VCaP (cell line): Measurements from ENCODE around the gene MS4A8.

Experiments used
- H3K27ac ChIP-seq: fragments of 450-650 bp; 2 replicates; pipeline ENCODE4 v1.5.1; 2017
- TF ChIP-seq, protein P1 (sequence below): fragments of 450-650 bp; conservative IDR thresholded peaks from 2 replicates; pipeline ENCODE4 v1.5.1; 2017; ENCODE audit warnings: mild to moderate bottlenecking, moderate library complexity

Gene MS4A8

DNA sequence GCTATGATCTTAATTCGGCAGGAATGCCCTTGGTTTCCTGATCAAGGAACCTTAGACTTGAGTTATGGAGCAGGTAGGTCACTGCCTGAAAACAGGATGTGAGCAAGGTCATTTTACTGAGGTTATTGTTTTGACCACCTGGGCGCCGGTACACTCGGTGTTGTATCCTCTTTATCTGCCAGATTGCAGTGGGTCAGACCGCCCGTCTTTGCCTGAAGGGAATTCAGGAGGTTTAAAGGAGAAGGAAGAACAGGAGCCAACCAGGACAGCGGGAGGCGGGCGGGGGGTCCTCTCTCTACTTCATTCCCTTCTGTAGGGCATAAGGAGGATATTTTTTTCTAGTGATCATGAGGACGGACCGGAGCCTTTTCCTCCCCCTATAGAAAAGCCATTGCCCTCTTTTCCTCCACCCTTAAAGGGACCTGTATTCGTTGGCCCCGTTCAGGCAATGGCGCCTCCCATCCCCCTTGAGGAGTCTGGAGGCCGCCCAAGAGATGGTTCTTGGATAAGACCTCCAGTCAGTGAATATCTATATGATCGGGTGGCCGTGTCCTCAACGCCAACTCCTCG lies 57.9 kb downstream of the MS4A8 start:
- H3K27ac ChIP-seq, result no peak overlapping the region; the same call in 1 of the 2 replicates
- TF ChIP-seq, protein P1, sequence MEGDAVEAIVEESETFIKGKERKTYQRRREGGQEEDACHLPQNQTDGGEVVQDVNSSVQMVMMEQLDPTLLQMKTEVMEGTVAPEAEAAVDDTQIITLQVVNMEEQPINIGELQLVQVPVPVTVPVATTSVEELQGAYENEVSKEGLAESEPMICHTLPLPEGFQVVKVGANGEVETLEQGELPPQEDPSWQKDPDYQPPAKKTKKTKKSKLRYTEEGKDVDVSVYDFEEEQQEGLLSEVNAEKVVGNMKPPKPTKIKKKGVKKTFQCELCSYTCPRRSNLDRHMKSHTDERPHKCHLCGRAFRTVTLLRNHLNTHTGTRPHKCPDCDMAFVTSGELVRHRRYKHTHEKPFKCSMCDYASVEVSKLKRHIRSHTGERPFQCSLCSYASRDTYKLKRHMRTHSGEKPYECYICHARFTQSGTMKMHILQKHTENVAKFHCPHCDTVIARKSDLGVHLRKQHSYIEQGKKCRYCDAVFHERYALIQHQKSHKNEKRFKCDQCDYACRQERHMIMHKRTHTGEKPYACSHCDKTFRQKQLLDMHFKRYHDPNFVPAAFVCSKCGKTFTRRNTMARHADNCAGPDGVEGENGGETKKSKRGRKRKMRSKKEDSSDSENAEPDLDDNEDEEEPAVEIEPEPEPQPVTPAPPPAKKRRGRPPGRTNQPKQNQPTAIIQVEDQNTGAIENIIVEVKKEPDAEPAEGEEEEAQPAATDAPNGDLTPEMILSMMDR, result no peak

DNA sequence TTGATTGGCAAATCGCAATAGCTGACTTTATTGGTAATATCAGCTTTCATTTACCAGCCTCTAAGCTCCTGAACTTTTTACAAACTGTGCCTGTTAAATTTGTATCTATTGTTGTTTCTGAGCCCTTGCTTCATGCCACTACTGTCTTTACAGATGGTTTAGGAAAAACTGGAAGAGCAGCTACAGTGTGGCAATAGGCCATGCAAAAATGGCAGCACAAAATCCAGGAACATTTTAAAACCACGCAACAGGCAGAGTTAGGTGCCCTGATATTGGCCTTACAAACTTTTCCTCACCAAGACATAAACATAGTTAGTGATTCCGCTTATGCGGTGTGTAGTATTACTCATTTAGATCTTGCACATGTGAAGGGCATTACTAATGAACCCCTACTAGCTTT lies 59.3 kb downstream of the MS4A8 start:
- H3K27ac ChIP-seq, result peak overlapping the region; percentile 35; the same call in 1 of the 2 replicates

DNA sequence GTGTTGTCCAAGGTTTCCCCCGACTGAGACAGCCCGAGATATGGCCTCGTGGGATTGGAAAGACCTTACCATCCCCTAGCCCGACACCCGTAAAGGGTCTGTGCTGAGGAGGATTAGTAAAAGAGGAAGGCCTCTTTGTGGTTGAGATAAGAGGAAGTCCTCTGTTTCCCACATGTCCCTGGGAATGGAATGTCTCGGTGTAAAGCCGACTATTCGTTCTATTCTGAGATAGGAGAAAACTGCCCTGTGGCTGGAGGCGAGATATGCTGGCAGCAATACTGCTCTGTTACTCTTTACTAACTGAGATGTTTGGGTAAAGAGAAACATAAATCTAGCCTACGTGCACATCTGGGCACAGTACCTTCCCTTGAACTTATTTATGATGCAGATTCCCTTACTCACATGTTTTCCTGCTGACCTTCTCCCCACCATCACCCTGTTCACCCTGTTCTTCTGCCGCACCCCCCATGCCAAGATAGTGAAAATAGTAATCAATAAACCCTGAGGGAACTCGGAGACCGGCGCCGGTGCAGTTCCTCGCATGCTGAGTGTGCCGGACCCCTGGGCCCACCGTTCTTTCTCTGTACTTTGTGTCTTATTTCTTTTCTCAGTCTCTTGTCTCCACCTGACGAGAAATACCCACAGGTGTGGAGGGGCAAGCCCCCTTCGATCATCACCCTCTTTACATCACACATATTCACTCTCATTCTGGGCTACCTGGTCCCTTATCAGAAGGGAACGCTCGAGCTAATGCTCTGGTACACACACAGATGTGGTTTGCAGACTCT lies 60.2 kb downstream of the MS4A8 start:
- H3K27ac ChIP-seq, result peak overlapping the region; percentile 35; the same call in 1 of the 2 replicates

DNA sequence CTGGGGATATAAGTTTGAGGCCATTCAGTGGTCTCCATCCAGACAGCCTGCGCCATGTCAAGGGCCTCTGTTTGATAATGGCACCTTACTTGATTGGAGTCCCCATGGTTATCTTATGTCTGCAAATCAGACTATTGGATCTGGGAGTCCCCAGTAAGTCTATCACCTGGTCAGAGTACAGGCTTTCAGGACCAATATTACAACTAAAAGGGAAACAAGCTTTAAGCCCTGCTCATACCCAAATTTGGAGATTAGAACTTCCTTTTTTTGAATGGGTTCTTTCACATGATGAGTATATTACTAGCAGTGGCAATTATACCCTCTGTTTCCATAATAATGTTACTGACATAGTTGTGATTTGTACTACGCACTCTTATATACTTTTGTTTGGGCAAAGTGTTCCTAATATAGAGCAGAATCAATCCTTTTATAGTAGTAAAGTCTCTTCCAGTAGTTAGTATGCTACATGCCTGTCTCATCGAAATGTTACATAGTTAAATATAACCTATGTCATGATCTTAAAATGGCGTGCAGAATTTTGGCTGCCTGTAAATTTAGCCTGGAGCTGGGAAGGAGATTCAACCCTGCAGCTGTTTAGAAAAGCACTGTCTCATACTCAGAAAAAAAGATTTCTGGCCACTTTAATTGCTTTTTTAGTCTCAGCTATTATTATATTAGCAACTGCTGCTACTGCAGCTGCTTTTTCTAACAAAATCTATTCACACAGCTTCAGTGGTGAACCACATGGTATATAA lies 62.2 kb downstream of the MS4A8 start:
- TF ChIP-seq, protein P1, result no peak
- no peak overlapping the region for H3K27ac ChIP-seq

DNA sequence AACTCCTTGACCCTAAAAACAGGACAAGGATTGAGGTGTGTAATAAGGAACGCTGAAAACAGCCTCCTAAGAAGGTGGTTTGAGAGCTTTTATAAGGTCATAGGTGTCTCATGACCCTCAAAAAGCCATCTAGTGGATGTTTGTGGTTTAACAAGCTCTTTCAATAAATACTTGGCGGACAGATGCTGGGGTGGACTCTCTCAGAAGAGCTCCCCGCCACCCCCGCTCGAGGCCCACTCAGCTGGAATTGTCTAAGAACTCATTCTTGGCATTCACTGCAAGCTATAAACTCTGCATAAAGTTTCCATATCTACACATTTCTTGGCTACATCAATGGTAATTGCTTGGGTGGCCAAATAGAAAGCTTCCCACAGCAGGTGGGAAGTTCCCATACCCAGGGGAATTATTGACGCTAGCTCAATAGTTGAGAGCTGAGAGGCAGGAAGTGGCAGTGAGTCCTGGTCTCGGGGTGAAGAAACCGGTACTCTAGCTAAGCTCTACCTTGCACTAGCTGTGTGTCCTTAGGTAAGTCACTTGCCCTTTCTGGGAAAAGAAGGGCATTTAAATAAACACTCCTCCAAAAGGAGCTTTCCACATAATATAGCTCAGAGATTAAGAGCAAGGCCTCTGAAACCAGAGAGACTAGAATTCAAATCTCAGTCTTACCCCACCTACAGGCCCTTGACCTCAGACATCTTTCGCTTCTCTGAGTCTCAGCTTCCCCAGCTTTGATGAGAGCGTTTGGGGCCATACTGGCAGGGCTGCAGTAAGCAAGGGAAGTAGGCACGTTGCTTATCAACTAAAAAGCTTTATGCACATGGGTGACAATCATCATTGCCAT lies 63.7 kb downstream of the MS4A8 start:
- TF ChIP-seq, protein P1, result peak; percentile 61
- no peak overlapping the region for H3K27ac ChIP-seq

DNA sequence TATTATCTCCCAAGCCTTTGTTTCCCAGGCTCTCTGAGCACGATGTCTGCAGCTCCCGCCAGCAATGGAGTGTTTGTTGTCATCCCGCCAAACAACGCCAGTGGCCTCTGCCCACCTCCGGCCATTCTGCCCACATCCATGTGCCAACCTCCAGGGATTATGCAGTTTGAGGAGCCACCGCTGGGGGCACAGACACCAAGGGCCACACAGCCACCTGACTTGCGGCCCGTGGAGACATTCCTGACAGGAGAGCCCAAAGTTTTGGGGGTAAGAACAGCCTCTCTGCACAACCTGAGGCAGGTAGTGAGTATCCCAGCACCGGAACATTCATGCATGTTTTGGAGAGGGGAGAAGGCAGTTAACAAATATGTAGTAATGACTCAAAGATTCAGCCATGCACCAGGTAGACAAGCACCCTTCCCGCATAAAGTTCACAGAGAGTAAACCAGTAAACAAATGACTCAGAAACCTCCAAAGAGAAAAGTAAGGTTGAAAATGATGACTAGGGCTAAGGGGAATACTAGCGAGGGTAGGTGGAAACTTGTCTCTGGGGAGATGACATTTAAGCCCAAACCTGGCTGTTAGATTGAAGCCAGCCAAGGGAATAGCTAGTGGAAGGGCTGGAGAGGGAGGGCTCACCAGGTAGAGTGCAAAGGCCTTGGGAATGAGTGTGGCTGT lies 64.4 kb downstream of the MS4A8 start:
- TF ChIP-seq, protein P1, result no peak

DNA sequence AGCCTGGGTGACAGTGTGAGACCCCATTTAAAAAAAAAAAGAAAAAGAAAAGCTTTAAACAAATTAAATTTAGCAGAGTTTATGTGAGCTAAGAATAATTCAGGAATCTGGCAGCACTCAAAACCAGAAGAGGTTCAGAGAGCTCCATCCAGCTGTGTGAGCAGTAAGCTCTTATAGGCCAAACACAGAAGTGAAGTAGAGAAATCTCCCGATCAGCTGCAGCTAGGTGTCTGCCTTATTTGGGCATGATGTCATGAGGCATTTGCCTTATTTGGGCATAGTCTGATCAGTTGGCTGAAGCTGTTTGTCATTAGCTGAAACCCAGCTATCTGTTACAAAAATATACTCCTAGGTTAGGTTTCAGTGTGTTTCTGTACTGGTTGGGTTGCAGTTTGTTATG lies 65.5 kb downstream of the MS4A8 start:
- H3K27ac ChIP-seq, result no peak overlapping the region
- TF ChIP-seq, protein P1, result no peak

More for the DNA sequence above, 64.4 kb downstream of the MS4A8 start:
- no peak overlapping the region for H3K27ac ChIP-seq
